ENCODE results near the gene CAPZB.

- TF ChIP-seq CTCF (IDR thresholded peaks at IDR 0.05; ENCODE audit: low read length) (no peak), EZH2 (IDR thresholded peaks at IDR 0.05; ENCODE audit: borderline replicate concordance, low read length) (no peak)
These were observed 112.7 kb downstream of the CAPZB start for GRCh38 chr1:19372602-19373001.

Data from OCI-LY1 (cell line).